Uterus (tissue), 2 donors: Measurements from ENCODE around the gene TNS1.

Experiments used
- POLR2A ChIP-seq, 2 donors: fragments of 450-650 bp; IDR thresholded peaks; one replicate each; pipeline ENCODE4 v1.6.1; 2016; ENCODE audit warnings: antibody characterized with exemption in 2 of 2, mild to moderate bottlenecking in 1 of 2, moderate library complexity in 1 of 2
- TF ChIP-seq, protein P1 (sequence below), 4 experiments: fragments of 200-600 bp in 2 of 4; fragments of 450-650 bp in 2 of 4; sonication (generic) in 2 of 4; IDR thresholded peaks; one replicate each; pipeline ENCODE4 v1.5.1; 2016 to 2019; ENCODE audit warnings: antibody characterized with exemption in 4 of 4, mild to moderate bottlenecking in 2 of 4, moderate library complexity in 1 of 4

DNA sequence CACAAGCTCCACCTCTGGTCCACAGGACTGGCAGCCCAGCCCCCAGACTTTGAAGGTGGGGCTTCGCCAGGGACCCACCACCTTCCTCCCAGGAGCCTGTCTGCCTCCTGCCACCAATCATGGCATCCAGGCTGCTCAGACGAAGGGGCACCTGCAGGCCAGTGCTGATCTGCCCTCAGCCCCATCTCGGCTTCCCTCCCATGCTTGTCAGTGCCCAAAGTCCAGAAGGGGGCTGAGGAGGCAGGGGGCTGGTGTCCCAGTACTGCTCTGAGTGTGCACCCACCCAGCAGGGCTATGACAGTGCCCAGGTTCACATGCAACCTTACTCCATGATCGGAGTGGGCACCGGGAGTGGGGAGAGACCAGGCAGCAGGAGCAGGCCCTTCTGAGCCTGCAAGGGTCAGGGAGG, 40.9 kb upstream of the TNS1 start:
- TF ChIP-seq, protein P1, sequence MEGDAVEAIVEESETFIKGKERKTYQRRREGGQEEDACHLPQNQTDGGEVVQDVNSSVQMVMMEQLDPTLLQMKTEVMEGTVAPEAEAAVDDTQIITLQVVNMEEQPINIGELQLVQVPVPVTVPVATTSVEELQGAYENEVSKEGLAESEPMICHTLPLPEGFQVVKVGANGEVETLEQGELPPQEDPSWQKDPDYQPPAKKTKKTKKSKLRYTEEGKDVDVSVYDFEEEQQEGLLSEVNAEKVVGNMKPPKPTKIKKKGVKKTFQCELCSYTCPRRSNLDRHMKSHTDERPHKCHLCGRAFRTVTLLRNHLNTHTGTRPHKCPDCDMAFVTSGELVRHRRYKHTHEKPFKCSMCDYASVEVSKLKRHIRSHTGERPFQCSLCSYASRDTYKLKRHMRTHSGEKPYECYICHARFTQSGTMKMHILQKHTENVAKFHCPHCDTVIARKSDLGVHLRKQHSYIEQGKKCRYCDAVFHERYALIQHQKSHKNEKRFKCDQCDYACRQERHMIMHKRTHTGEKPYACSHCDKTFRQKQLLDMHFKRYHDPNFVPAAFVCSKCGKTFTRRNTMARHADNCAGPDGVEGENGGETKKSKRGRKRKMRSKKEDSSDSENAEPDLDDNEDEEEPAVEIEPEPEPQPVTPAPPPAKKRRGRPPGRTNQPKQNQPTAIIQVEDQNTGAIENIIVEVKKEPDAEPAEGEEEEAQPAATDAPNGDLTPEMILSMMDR (IDR thresholded peaks at IDR 0.05), result no peak
- TF ChIP-seq POLR2A (IDR thresholded peaks at IDR 0.05), result no peak
